K562 (cell line): ENCODE results near the gene R3HDM1. TPM values are rescaled to one million over a fixed set of nuclear protein-coding genes. Genes with fewer than 3 reads are reported as not detected.

ENCODE experiments used
- ESRRA ChIP-seq: fragments of 450-650 bp; IDR thresholded peaks from 2 replicates; pipeline ENCODE4 v1.6.1; 2014; ENCODE audit warnings: low read depth, mild to moderate bottlenecking, moderate library complexity, borderline replicate concordance
- ID3 ChIP-seq, 2 experiments: fragments of 250-450 bp in 1 of 2; fragments of 450-650 bp in 1 of 2; sonication (Bioruptor Pico) in 1 of 2; IDR thresholded peaks; 2 replicates each; pipeline versions ENCODE4 v1.6.1 to v1.8.0; 2016 to 2021; ENCODE audit warnings: mild to moderate bottlenecking in 2 of 2, moderate library complexity in 2 of 2, missing compliant biosample characterization in 1 of 2, missing genetic modification characterization in 1 of 2
- NR2F6 ChIP-seq: fragments of 450-650 bp; formaldehyde crosslinking; IDR thresholded peaks from 2 replicates; pipeline ENCODE4 v1.4.0; 2020; ENCODE audit warnings: mild to moderate bottlenecking
- PRDM10 ChIP-seq: fragments of 450-650 bp; IDR thresholded peaks from 2 replicates; pipeline ENCODE4 v1.6.1; 2018; ENCODE audit not compliant: partially characterized antibody
- TAF9B ChIP-seq: fragments of 450-650 bp; IDR thresholded peaks from 2 replicates; pipeline ENCODE4 v1.6.1; 2018; ENCODE audit warnings: mild to moderate bottlenecking; ENCODE audit not compliant: partially characterized antibody
- TEAD2 ChIP-seq: fragments of 450-650 bp; IDR thresholded peaks from 2 replicates; pipeline ENCODE4 v1.6.1; 2016; ENCODE audit warnings: missing genetic modification characterization, control low read depth, missing compliant biosample characterization
- ZBTB7A ChIP-seq: IDR thresholded peaks from 2 replicates; pipeline ENCODE4 v1.6.1; 2011; ENCODE audit warnings: low read depth, mild to moderate bottlenecking, low read length, moderate library complexity, borderline replicate concordance; ENCODE audit not compliant: control insufficient read depth
- ZNF41 ChIP-seq: fragments of 250-450 bp; sonication (Bioruptor Pico); conservative IDR thresholded peaks from 2 replicates; pipeline ENCODE4 v1.4.0; 2020; ENCODE audit warnings: mild to moderate bottlenecking
- polyA plus RNA-seq, 8 experiments: library from polyadenylated mRNA; depleted of rRNA in 4 of 8; stranded (reverse) in 5 of 8; unstranded in 3 of 8; fragments of >200 nt; fragmentation: Nextera tagmentation in 2 of 8; fragmentation: Illumina TruSeq in 1 of 8; extraction: Ambion mirVana in 2 of 8; extraction: Trizol in 1 of 8; gene quantifications; 2 replicates each; pipeline versions ENCODE4 v1.2.1 to v1.2.3, GENCODE V29; 2011 to 2014; ENCODE audit warnings: inconsistent platforms in 1 of 8, missing spikeins in 1 of 8
- total RNA-seq, 7 experiments: library from RNA; depleted of rRNA in 6 of 7; stranded (reverse); fragments of >200 nt in 6 of 7; fragmentation: Illumina TruSeq in 2 of 7; extraction: Trizol in 2 of 7; gene quantifications; 2 replicates each; pipeline versions ENCODE4 v1.2.1 to v1.2.3, GENCODE V29; 2011 to 2021; ENCODE audit warnings: low replicate concordance in 1 of 7

The R3HDM1 gene
- total and polyA plus RNA-seq, 9 of the 15 experiments (the other 6 are each of a cell fraction or from before 2014, with no cell fraction given) = 12.4 to 89.4 (median 31.0) TPM

- TF ChIP-seq ZBTB7A (no peak), ID3 (CRISPR knock-in tag; IDR thresholded peaks at IDR 0.05) (no peak), ID3 (tag; IDR thresholded peaks at IDR 0.05) (no peak), TAF9B (no peak), NR2F6 (CRISPR knock-in tag) (no peak), PRDM10 (no peak), ZNF41 (no peak), TEAD2 (tag) (no peak), ESRRA (no peak)
Observed at GRCh38 chr2:135657806-135658582, 126.7 kb downstream of the R3HDM1 start (continued).
